ENCODE measurements around the gene KCNQ4. TPM values are rescaled to one million over a fixed set of nuclear protein-coding genes. Genes with fewer than 3 reads are reported as not detected.

The KCNQ4 gene
- total and polyA plus RNA-seq, 2 of the 13 experiments (the other 11 are each of a cell fraction or from before 2014, with no cell fraction given): 0.02 to 0.09 TPM

- BruUV-seq (replicated peaks): no TSS peak
- no peak overlapping the region for H3K27ac ChIP-seq (ENCODE audit: extremely low read length, insufficient read depth, low read length)
- ChIA-PET POLR2A (no interaction called here), CTCF (ENCODE audit: low intra/inter-chr PET ratio, low total read pairs) (no interaction called here)
- H4K20me1 ChIP-seq (ENCODE audit: insufficient read depth, low read length): no peaks in the 10 kb centered on the region
- H3K4me3 ChIP-seq (replicated peaks in 1 of 3; ENCODE audit: insufficient read depth in 1 of 3, low read depth in 2 of 3, low read length in 3 of 3): no peak overlapping the region
- H3K9me3 ChIP-seq (ENCODE audit: low read length): no peaks in the 10 kb centered on the region
- H3K9ac ChIP-seq (ENCODE audit: insufficient read depth, low read depth, low read length): no peak overlapping the region
- no peak overlapping the region for H2AFZ ChIP-seq (ENCODE audit: low read length)
- peaks cover 0 to under 1% of the 10 kb centered on the region in 2 experiments; a peak in 1 of 5 replicates for H3K27me3 ChIP-seq (ENCODE audit: control insufficient read depth in 1 of 2, insufficient read depth in 2 of 2, low read length in 2 of 2)
- H3K79me2 ChIP-seq (ENCODE audit: insufficient read depth, low read length): no peaks in the 10 kb centered on the region
- TF ChIP-seq ISL2 (CRISPR knock-in tag; IDR thresholded peaks at IDR 0.05): no peak
- TF ChIP-seq ZNF660 (CRISPR knock-in tag; IDR thresholded peaks at IDR 0.05; ENCODE audit: borderline replicate concordance, low read depth): no peak
- TF ChIP-seq TOPORS (CRISPR knock-in tag; IDR thresholded peaks at IDR 0.05): no peak
- TF ChIP-seq ZNF576 (CRISPR knock-in tag; IDR thresholded peaks at IDR 0.05): no peak
- no peak for TF ChIP-seq ZNF607 (CRISPR knock-in tag; IDR thresholded peaks at IDR 0.05; ENCODE audit: borderline replicate concordance)
- no peak for TF ChIP-seq ZNF263 (CRISPR knock-in tag; IDR thresholded peaks at IDR 0.05)
- no peak for TF ChIP-seq HOXA9 (CRISPR knock-in tag; IDR thresholded peaks at IDR 0.05; ENCODE audit: borderline replicate concordance)
- TF ChIP-seq SMC3 (IDR thresholded peaks at IDR 0.05; ENCODE audit: low read length): no peak
- TF ChIP-seq KDM1A (CRISPR knock-in tag; IDR thresholded peaks at IDR 0.05): no peak
- TF ChIP-seq ZNF512 (CRISPR knock-in tag; IDR thresholded peaks at IDR 0.05): no peak
- no peak for TF ChIP-seq PRDM15 (CRISPR knock-in tag; IDR thresholded peaks at IDR 0.05)
- no peak for TF ChIP-seq PHF20 (CRISPR knock-in tag; IDR thresholded peaks at IDR 0.05)
- H3K4me2 ChIP-seq (ENCODE audit: low read depth, low read length): no peak overlapping the region
- ATAC-seq (no peak), DNase-seq (ENCODE audit: low spot score) (no peak), FAIRE-seq (no peak)
- intact Hi-C loops (cut with micrococcal nuclease; ENCODE audit: unreplicated experiment): no loop called here
- peaks cover 15% of the 10 kb centered on the region; the same call in 1 of the 2 replicates for H3K4me1 ChIP-seq (ENCODE audit: insufficient read depth, low read length)
- H3K36me3 ChIP-seq (replicated peaks in 1 of 2; ENCODE audit: control insufficient read depth in 1 of 2, insufficient read depth in 2 of 2, low read length in 2 of 2): no peaks in the 10 kb centered on the region
- WGBS (ENCODE audit: low lambda C conversion rate): 57% methylated on average over 9 of the region's 11 CpGs
- in situ Hi-C loops (cut with HindIII; ENCODE audit: extremely low pct_ligation_motif_present, low pct_unique_long_range_greater_than_20kb): loop anchor here (10.0 kb wide), 1 partner anchor 210 kb away; no protein-coding TSS in a partner anchor
Observed at GRCh38 chr1:40834968-40835545, 51.5 kb downstream of the KCNQ4 start.

Measured in HepG2 (cell line).